HEK293T (cell line): ENCODE data around the gene CFLAR.

Source experiments
- BHLHE40 ChIP-seq: fragments of 450-650 bp; IDR thresholded peaks from 2 replicates; pipeline ENCODE4 v1.6.1; 2016; ENCODE audit warnings: mild to moderate bottlenecking, moderate library complexity, borderline replicate concordance
- FOXK2 ChIP-seq: fragments of 450-650 bp; IDR thresholded peaks from 2 replicates; pipeline ENCODE4 v1.6.1; 2016; ENCODE audit warnings: mild to moderate bottlenecking
- LEF1 ChIP-seq: fragments of 450-650 bp; IDR thresholded peaks from 2 replicates; pipeline ENCODE4 v1.6.1; 2017; ENCODE audit warnings: mild to moderate bottlenecking, borderline replicate concordance
- PKNOX1 ChIP-seq: fragments of 450-650 bp; IDR thresholded peaks from 2 replicates; pipeline ENCODE4 v1.6.1; 2016
- SP1 ChIP-seq: fragments of 450-650 bp; IDR thresholded peaks from 2 replicates; pipeline ENCODE4 v1.6.1; 2017

GRCh38 chr2:201116115-201116958 is at the start of gene CFLAR:
- TF ChIP-seq LEF1: no peak
- TF ChIP-seq PKNOX1: no peak
- TF ChIP-seq SP1: no peak
- no peak for TF ChIP-seq BHLHE40
- TF ChIP-seq FOXK2: no peak
